ENCODE results near the gene TRA2B. TPM values are rescaled to one million over a fixed set of nuclear protein-coding genes. Genes with fewer than 3 reads are reported as not detected.

Gene TRA2B
- total RNA-seq, 1 experiment from 2014 or later = 236 TPM

DNA sequence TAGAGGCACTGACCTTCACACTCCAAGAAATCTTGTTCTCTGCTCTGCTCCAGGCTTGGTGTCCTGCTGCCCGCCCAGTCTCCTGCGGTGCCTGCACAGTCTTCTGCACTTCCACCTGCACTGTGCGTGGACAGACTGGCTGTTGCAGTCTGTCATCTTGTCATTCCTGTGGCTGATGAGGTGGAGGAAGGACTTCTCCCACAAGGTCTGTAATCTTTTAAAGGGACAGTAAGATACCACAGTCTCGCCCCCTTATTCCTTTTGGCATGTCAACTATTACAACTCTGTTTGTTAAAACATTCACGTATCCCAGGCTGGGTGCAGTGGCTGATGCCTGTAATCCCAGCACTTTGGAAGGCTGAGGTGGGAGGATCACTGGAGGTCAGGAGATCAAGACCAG lies 58.9 kb downstream of the TRA2B start:
- POLR2A ChIA-PET = interaction anchor here (0.6 to 0.7 kb wide), 4 partner anchors 33 to 175 kb away, joined by 3 to 10 read pairs (median 6); no protein-coding TSS in a partner anchor
- Mint-ChIP-seq H3K4me1 (peaks cover 14% of the 10 kb centered on the region), H3K27me3 (ENCODE audit: low read depth) (no peaks in the 10 kb centered on the region), H3K9me3 (no peaks in the 10 kb centered on the region), H3K4me3 (no peak overlapping the region), H3K27ac (no peak overlapping the region), H3K36me3 (no peaks in the 10 kb centered on the region)
- ATAC-seq (no peak), DNase-seq (ENCODE audit: low spot score) (no peak)
- TF ChIP-seq, protein P1, sequence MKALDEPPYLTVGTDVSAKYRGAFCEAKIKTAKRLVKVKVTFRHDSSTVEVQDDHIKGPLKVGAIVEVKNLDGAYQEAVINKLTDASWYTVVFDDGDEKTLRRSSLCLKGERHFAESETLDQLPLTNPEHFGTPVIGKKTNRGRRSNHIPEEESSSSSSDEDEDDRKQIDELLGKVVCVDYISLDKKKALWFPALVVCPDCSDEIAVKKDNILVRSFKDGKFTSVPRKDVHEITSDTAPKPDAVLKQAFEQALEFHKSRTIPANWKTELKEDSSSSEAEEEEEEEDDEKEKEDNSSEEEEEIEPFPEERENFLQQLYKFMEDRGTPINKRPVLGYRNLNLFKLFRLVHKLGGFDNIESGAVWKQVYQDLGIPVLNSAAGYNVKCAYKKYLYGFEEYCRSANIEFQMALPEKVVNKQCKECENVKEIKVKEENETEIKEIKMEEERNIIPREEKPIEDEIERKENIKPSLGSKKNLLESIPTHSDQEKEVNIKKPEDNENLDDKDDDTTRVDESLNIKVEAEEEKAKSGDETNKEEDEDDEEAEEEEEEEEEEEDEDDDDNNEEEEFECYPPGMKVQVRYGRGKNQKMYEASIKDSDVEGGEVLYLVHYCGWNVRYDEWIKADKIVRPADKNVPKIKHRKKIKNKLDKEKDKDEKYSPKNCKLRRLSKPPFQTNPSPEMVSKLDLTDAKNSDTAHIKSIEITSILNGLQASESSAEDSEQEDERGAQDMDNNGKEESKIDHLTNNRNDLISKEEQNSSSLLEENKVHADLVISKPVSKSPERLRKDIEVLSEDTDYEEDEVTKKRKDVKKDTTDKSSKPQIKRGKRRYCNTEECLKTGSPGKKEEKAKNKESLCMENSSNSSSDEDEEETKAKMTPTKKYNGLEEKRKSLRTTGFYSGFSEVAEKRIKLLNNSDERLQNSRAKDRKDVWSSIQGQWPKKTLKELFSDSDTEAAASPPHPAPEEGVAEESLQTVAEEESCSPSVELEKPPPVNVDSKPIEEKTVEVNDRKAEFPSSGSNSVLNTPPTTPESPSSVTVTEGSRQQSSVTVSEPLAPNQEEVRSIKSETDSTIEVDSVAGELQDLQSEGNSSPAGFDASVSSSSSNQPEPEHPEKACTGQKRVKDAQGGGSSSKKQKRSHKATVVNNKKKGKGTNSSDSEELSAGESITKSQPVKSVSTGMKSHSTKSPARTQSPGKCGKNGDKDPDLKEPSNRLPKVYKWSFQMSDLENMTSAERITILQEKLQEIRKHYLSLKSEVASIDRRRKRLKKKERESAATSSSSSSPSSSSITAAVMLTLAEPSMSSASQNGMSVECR (CRISPR knock-in tag; IDR thresholded peaks at IDR 0.05; ENCODE audit: borderline replicate concordance) = no peak
- TF ChIP-seq ZNF396 (CRISPR knock-in tag; IDR thresholded peaks at IDR 0.05; ENCODE audit: borderline replicate concordance) (no peak), ZNF671 (CRISPR knock-in tag; IDR thresholded peaks at IDR 0.05) (no peak), NR3C1 (CRISPR knock-in tag; conservative IDR thresholded peaks at IDR 0.05; ENCODE audit: low read depth) (no peak), JUN (CRISPR knock-in tag; IDR thresholded peaks at IDR 0.05) (no peak), ZNF138 (CRISPR knock-in tag; conservative IDR thresholded peaks at IDR 0.05) (no peak), SOX15 (CRISPR knock-in tag; IDR thresholded peaks at IDR 0.05) (no peak), JAZF1 (CRISPR knock-in tag; IDR thresholded peaks at IDR 0.05) (no peak), RELA (CRISPR knock-in tag; IDR thresholded peaks at IDR 0.05; ENCODE audit: borderline replicate concordance) (no peak)
- TF ChIP-seq, protein P2, sequence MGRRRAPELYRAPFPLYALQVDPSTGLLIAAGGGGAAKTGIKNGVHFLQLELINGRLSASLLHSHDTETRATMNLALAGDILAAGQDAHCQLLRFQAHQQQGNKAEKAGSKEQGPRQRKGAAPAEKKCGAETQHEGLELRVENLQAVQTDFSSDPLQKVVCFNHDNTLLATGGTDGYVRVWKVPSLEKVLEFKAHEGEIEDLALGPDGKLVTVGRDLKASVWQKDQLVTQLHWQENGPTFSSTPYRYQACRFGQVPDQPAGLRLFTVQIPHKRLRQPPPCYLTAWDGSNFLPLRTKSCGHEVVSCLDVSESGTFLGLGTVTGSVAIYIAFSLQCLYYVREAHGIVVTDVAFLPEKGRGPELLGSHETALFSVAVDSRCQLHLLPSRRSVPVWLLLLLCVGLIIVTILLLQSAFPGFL (CRISPR knock-in tag; IDR thresholded peaks at IDR 0.05; ENCODE audit: borderline replicate concordance) = no peak
- TF ChIP-seq, protein P3, sequence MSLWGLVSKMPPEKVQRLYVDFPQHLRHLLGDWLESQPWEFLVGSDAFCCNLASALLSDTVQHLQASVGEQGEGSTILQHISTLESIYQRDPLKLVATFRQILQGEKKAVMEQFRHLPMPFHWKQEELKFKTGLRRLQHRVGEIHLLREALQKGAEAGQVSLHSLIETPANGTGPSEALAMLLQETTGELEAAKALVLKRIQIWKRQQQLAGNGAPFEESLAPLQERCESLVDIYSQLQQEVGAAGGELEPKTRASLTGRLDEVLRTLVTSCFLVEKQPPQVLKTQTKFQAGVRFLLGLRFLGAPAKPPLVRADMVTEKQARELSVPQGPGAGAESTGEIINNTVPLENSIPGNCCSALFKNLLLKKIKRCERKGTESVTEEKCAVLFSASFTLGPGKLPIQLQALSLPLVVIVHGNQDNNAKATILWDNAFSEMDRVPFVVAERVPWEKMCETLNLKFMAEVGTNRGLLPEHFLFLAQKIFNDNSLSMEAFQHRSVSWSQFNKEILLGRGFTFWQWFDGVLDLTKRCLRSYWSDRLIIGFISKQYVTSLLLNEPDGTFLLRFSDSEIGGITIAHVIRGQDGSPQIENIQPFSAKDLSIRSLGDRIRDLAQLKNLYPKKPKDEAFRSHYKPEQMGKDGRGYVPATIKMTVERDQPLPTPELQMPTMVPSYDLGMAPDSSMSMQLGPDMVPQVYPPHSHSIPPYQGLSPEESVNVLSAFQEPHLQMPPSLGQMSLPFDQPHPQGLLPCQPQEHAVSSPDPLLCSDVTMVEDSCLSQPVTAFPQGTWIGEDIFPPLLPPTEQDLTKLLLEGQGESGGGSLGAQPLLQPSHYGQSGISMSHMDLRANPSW (CRISPR knock-in tag; conservative IDR thresholded peaks at IDR 0.05; ENCODE audit: low read depth) = no peak
- TF ChIP-seq, protein P4, sequence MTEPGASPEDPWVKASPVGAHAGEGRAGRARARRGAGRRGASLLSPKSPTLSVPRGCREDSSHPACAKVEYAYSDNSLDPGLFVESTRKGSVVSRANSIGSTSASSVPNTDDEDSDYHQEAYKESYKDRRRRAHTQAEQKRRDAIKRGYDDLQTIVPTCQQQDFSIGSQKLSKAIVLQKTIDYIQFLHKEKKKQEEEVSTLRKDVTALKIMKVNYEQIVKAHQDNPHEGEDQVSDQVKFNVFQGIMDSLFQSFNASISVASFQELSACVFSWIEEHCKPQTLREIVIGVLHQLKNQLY (CRISPR knock-in tag; IDR thresholded peaks at IDR 0.05) = no peak
- CTCF ChIA-PET = interaction anchor here (0.6 to 2.0 kb wide), 13 partner anchors 26 to 346 kb away, joined by 3 to 12 read pairs (median 3); no protein-coding TSS in a partner anchor

DNA sequence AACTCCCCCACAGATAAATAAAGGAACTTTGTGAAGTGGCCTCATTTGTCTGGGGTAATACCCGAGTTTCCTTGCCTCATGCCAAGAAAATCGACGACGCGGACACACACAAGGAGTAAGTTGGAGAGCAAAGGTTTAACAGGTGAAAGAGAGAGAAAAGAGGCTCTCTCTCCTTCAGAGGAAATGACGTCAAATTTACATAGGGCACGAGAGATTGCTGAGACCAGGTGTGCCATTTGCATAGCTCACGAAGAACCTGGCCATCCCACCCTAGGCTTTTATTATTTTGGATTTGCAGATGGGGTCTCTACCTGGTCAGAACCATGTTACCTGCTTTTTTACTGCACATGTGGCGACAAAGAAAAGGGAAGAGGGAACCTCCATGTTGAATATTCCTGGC lies 63.7 kb downstream of the TRA2B start:
- DNase-seq (ENCODE audit: low spot score) = no peak
- ChIA-PET POLR2A (no interaction called here), CTCF (interaction anchor here (0.9 to 3.1 kb wide), 5 partner anchors 9 to 214 kb away, joined by 4 to 9 read pairs (median 6); no protein-coding TSS in a partner anchor)
- peak; percentile 51 for ATAC-seq
- H3K9me3 Mint-ChIP-seq = no peaks in the 10 kb centered on the region
- no peaks in the 10 kb centered on the region for H3K36me3 Mint-ChIP-seq
- H3K4me1 Mint-ChIP-seq = peaks cover 15% of the 10 kb centered on the region
- peak overlapping the region; percentile 88 for H3K27ac Mint-ChIP-seq
- no peak overlapping the region for H3K4me3 Mint-ChIP-seq
- TF ChIP-seq, protein P5, sequence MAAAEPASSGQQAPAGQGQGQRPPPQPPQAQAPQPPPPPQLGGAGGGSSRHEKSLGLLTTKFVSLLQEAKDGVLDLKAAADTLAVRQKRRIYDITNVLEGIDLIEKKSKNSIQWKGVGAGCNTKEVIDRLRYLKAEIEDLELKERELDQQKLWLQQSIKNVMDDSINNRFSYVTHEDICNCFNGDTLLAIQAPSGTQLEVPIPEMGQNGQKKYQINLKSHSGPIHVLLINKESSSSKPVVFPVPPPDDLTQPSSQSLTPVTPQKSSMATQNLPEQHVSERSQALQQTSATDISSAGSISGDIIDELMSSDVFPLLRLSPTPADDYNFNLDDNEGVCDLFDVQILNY (CRISPR knock-in tag; IDR thresholded peaks at IDR 0.05) = no peak
- TF ChIP-seq GTF2I (CRISPR knock-in tag; conservative IDR thresholded peaks at IDR 0.05) (no peak), SMAD4 (CRISPR knock-in tag; IDR thresholded peaks at IDR 0.05) (no peak), TEAD4 (CRISPR knock-in tag; IDR thresholded peaks at IDR 0.05) (no peak), RELA (CRISPR knock-in tag; IDR thresholded peaks at IDR 0.05; ENCODE audit: borderline replicate concordance) (no peak), CREB1 (CRISPR knock-in tag; IDR thresholded peaks at IDR 0.05) (no peak)
- TF ChIP-seq, protein P6, sequence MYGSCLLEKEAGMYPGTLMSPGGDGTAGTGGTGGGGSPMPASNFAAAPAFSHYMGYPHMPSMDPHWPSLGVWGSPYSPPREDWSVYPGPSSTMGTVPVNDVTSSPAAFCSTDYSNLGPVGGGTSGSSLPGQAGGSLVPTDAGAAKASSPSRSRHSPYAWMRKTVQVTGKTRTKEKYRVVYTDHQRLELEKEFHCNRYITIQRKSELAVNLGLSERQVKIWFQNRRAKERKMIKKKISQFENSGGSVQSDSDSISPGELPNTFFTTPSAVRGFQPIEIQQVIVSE (CRISPR knock-in tag; IDR thresholded peaks at IDR 0.05; ENCODE audit: borderline replicate concordance) = no peak
- TF ChIP-seq, protein P7, sequence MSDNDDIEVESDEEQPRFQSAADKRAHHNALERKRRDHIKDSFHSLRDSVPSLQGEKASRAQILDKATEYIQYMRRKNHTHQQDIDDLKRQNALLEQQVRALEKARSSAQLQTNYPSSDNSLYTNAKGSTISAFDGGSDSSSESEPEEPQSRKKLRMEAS (CRISPR knock-in tag; IDR thresholded peaks at IDR 0.05) = no peak
- H3K27me3 Mint-ChIP-seq (ENCODE audit: low read depth) = no peaks in the 10 kb centered on the region
